ENCODE measurements around the gene OGN. TPM values are rescaled to one million over a fixed set of nuclear protein-coding genes. Genes with fewer than 3 reads are reported as not detected.

OGN gene
- total RNA-seq, 1 donor from 2014 or later: 9.3 TPM

- ATAC-seq: no peak
- intact Hi-C loops (cut with DNase I): no loop called here
- DNase-seq (ENCODE audit: missing footprints): no peak
These were observed 44.3 kb downstream of the OGN start for GRCh38 chr9:92360083-92360482.

GRCh38 chr9:92359394-92359995 is 44.9 kb downstream of the OGN start:
- intact Hi-C loops (cut with DNase I): no loop called here
- no peak for DNase-seq (ENCODE audit: missing footprints)
- ATAC-seq: no peak

DNA sequence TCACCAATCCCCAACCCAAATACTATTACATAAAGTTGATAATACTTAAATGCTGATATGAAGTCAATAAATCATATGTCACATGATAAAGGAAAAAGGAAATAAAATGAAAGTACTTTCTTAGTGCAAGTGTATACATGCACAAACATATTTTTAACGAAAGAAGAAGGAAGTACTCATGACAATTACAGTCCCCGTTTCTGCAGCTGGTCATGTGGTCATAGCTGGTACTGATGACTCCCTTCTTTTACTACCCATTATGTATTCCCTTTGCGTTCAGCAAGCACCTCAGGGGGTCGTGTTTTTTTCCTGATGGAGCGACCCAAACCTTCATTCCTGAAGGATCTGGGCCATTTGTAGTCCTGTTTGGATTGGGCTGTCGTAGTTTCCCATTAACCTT is 51.3 kb downstream of the OGN start:
- no peak for ATAC-seq
- intact Hi-C loops (cut with DNase I): no loop called here

DNA sequence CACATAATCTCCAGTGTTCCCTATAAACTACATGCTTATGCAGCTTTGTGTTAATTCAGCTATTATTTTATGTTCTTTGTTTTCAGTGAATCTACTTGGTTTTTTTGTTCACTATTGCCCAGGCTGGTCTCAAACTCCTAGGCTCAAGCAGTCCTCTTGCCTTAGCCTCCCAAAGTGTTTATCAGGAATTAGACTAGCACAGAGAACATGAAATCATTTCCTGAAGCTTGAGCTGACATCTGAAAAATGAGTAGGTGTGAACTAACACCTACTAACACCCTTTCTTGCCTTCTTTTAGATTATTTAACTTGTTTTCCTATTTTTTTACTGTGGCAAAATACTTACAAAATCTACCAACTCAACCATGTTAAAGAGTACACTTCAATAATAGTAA is 53.6 kb downstream of the OGN start:
- no peak for DNase-seq (ENCODE audit: missing footprints)
- intact Hi-C loops (cut with DNase I): no loop called here
- no peak for ATAC-seq

More for the DNA sequence above, 51.3 kb downstream of the OGN start:
- no peak for DNase-seq (ENCODE audit: missing footprints)

- intact Hi-C loops (cut with DNase I): no loop called here
- DNase-seq (ENCODE audit: missing footprints): no peak
- ATAC-seq: peak; percentile 72
These were observed 54.3 kb downstream of the OGN start for GRCh38 chr9:92349771-92350739.

DNA sequence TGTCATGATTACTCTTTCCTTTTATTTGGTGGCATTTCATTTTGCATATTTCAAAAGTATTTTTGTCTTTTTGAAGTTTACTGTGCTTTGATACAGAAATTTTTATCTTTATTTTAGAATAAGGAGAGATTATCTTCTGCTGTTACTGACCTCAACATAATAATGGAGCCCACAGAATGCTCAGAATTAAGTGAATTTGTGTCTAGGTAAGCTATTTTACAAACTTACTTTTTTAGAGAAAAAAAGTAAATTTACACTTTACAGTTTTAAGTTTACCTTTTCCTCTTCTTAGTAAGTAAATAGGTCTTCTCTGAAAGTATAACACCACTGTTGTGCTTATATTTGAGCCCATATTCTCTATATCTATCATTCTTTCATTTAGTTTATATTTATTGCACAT is 58.8 kb downstream of the OGN start:
- DNase-seq (ENCODE audit: missing footprints) (no peak), ATAC-seq (no peak)
- intact Hi-C loops (cut with DNase I): no loop called here

DNA sequence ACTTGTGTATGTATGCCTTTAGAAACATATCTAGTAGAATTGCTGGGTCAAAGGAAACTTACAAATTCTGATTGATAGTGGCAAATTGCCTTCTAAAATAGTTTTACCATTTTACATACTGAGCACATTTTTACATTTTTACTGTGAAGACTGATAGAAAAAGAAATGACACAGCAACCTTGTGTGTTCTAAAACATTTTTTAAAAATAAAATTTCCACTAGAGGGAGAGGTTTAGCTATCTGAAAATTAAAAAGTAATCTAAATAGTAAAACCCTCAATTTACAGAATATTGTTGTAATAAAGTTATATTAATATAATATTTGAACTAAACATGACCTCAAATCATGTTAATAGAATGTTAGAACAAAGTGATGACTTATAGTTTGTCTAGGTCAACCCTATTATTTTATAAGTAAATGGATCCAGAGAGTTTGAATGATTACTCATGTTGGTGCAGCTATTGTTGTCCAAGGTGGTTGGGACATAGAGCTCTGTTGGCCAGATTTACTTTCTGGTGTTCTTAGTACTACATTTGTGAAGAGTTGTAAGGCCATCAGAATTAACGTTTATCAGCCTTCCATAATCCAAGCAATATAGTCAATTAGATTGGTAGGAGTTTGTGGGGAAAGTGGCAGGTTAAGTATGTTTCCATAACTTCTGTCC is 61.4 kb downstream of the OGN start:
- intact Hi-C loops (cut with DNase I): loop anchor here (5.0 kb wide), 1 partner anchor 294 kb away; no protein-coding TSS in a partner anchor
- DNase-seq (ENCODE audit: missing footprints) (no peak), ATAC-seq (no peak)

GRCh38 chr9:92341578-92341977 is 62.8 kb downstream of the OGN start:
- no peak for ATAC-seq
- intact Hi-C loops (cut with DNase I): loop anchor here (5.0 kb wide), 1 partner anchor 296 kb away; no protein-coding TSS in a partner anchor
- no peak for DNase-seq (ENCODE audit: missing footprints)

DNA sequence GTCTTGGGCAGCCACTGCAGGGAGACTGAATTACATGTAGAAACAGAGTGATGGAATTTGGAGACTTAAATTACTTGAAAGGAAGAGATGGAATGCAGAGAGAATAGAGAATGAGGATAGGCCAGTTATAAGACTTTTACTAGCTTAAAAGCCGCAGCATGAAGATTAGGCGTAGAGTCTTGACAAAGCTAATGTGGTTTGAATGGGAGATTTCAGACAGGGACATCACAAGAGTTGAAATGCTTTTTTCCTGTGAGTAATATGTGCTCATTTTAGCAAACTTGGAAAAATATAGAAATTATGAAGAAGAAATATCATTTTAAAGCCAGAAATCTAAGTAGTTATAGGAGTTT is 71.1 kb downstream of the OGN start:
- ATAC-seq (peak; percentile 33), DNase-seq (ENCODE audit: missing footprints) (no peak)
- intact Hi-C loops (cut with DNase I): no loop called here

Other genes with a start within 250 kb of the OGN start
- gene IARS1, start 110.9 kb downstream of the OGN start, total RNA-seq: 54.7 TPM
- gene NOL8, start 79.2 kb downstream of the OGN start, total RNA-seq: 14.2 TPM
- 3.3 TPM for gene CENPP, start 78.6 kb downstream of the OGN start, total RNA-seq
- gene OMD, start 19.9 kb upstream of the OGN start, total RNA-seq: 3.2 TPM
- gene ASPN, start 77.9 kb upstream of the OGN start, total RNA-seq: 5.7 TPM
- 8.5 TPM for gene ECM2, start 131.4 kb upstream of the OGN start, total RNA-seq